CD4-positive, alpha-beta T cell treated with Interleukin-15 for 1 hour (primary cell): ENCODE measurements around the gene FMN2.

Experiments used
- DNase-seq: peaks from one replicate; pipeline ENCODE4 v3.0.0-alpha.2; 2020

The FMN2 gene

GRCh38 chr1:240457203-240457602 is 365.5 kb downstream of the FMN2 start:
- DNase-seq = no peak

DNA sequence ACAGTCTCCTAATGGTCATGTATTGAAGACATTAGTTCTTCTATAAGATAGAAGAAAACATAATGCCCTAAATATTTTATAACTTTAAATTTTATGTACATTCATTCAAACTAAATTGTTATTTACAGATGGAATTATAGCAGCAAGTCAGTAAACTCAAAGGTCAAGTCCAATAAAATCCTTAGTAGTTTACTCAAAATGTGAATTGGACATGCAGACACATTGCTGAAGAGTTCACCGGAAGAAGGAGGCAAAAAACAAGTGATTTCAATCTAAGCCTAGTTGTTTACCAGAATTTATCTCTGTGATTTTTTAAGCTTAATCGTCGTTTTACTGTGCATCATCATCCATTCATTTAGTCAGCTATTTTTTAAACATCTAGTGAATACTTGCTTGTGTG is 370.6 kb downstream of the FMN2 start:
- DNase-seq = no peak

DNA sequence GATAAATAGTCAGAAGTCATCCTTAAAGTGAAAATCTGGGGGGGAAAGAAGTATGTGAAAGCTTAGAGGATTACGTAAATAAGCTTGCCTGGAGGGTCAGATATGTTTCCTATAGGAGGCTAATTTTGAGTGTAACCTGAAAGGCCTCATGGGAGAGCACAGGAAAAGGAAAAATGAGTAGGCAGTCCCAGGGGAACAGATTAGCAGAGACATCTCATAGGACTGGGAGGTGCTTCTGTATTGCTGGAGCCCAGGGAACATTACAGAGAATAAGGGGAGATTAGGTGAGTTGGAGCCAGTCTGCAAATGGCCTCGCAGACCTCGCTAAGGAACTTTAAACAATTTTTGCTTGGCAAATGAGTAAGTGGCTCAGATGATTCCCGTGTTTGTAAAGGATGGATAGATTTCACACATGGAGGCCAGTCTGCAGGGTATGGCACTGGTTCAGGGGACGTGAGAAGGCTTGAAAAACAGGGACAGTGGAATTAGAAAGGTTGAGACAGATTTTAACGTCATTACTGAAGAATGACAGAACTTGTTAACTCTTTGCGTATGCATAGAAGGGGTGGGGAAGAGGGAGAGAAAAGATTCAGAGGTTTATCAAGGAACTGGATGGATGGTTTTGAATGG is 371.2 kb downstream of the FMN2 start:
- no peak for DNase-seq

- DNase-seq = no peak
These were observed 372.4 kb downstream of the FMN2 start for GRCh38 chr1:240464099-240464498.

DNA sequence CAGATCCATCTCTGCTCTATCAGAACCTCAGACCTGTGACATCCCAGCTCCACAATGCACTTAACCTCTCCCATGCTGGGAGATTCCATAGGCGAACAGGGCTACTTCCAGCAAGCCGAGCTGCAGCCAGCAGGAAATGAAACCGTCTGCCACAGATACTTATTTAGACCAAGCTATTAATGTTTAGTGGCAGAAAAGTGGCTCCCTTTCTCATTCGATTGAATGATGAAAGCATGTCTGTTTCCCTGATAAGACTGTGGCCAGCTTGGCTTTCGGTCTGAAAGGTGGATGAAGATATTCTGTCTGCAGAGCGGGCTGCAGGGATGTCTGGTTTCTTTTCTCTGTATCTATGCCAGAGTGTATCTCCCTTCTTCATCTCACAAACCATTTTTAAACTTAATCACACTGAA is 373.9 kb downstream of the FMN2 start:
- no peak for DNase-seq

DNA sequence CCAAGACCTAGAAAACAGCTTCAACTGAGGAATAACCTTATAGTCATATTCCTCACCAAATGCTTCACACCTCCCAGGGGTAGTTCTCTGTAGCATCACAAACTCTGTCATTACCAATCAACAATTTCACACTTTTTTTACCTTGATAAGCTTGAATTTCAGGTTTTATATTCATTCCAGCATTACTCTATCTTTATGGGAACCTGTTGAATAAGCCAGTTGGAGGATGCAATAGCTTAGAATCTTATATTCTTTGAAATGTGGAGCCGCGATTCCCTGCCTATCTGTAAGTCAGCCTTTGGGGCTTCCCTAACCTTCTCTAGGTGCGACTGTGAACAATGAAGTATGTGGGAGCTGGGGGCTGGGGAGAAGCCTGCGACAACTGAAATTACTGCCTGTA is 374.8 kb downstream of the FMN2 start:
- no peak for DNase-seq

GRCh38 chr1:240467895-240468294 is 376.2 kb downstream of the FMN2 start:
- no peak for DNase-seq

GRCh38 chr1:240468656-240469055 is 377.0 kb downstream of the FMN2 start:
- DNase-seq = no peak

DNA sequence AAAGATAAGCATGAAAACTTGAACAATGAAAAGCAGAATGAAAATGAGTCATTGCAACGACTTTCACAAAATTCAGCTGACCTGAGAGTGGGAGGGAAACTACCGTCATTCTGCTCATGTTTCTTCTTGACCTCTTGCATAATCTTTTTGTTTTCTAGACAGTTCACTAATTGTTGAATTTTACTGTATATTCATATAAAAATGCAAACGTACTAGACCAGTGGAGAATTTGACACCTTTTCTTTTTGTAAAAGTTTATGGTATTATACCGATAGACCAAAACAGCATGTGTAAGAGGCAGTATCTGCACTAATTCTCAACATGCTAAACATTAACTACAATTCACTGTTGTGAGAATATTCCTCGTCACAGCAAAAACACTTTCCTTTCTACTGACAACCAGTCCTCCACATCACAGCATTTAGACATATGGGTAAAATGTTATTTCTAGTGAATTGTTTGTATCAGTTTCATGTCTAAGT is 382.5 kb downstream of the FMN2 start:
- DNase-seq = no peak

- no peak for DNase-seq
These were observed 384.1 kb downstream of the FMN2 start for GRCh38 chr1:240475832-240476231.

DNA sequence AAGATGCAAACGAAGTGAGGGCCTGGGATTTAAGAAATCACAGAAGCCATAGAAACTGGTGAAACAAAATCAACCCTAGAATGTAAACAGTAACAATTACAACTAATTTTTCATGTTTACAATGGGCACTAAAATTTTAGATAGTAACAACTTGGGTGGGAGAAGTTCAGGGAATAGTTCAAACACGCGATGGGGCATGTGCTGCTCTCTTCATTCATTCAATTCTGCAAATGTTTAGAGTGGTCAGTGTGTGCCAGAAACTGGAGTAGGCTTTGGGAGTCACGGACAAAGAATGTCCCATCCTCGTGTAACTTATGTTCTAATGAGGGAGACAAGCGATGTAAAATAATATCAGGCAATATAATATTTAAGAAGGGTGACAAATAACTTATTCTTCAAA is 386.9 kb downstream of the FMN2 start:
- DNase-seq = no peak

GRCh38 chr1:240484804-240485443 is 393.2 kb downstream of the FMN2 start:
- DNase-seq = no peak

DNA sequence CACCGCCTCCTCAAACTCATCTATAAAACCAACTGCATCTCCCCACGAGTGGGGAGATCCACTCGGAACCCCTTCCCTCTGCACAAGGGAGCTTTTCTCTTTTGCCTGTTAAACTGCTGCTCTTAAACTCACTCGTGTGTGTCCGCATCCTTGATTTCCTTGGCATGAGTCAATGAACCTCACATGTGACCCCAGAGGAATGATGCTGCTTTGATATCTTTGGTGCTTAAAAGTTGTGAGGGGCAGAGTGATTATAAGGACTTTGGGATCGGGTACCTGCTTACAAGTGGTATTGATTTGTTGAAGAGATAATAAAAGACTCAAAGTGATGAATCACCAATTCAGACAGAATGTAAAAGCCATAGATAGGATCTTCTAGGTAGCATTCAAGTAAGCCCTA is 394.9 kb downstream of the FMN2 start:
- no peak for DNase-seq

DNA sequence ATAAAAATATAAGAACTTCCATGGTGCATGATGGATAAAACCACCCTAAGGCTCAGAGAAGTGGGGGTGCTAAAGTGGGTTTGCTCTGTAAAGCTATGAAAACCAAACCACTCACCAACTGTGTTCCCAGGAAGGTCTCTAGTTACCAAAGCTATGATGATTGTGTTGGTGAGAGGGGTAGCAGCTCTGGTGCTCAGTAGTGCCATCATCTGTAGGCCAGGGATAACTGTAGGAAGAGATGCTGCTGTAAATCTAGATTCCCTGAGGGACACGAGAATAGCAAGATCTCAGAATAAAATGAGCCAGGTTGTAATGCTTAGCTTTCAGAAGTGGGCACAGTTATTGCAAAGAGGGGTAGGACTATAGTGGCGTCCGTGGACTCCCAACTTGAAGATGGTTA is 395.8 kb downstream of the FMN2 start:
- no peak for DNase-seq

GRCh38 chr1:240491156-240491555 is 399.5 kb downstream of the FMN2 start:
- DNase-seq = no peak

DNA sequence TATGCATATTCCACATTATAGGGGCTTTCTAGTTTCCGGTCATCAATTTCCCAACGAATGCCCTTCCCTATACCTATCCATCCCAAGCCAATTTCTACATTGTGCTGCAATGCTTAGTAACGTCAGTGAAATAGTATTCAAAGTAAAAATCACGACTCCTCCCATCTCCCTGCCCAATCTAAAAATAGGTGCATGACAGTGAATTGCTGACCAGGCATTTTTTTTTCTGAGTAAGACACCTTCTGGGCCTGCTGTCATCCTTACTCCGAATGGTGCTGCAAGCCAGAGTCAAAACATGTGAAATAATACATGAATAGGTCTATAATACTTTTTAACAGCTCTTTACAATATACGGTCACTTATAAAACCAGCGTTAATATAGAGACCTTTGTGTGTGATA is 400.1 kb downstream of the FMN2 start:
- no peak for DNase-seq

- peak; percentile 20 for DNase-seq
These were observed 401.3 kb downstream of the FMN2 start for GRCh38 chr1:240492832-240493440.

DNA sequence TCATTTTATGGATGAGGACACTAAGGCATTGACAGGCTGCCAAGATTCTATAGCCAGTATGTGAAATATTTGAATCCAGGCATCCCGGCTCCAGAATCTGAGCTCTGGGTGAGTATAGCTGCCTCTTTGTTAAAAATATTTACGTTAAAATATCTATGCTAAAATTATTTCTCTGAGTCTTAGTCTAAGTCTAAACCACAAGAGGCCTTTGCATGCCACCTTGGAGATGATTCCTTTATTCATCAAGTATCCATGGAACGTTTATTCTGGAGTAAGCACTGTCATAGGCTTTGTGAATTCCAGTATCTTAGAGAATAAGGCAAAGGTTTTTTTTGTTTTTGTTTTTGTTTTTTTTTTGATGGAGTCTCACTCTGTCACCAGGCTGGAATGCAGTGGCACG is 403.9 kb downstream of the FMN2 start:
- DNase-seq = no peak

GRCh38 chr1:240496356-240496755 is 404.7 kb downstream of the FMN2 start:
- DNase-seq = no peak

- no peak for DNase-seq
These were observed 405.3 kb downstream of the FMN2 start for GRCh38 chr1:240496941-240497340.

GRCh38 chr1:240497908-240498307 is 406.2 kb downstream of the FMN2 start:
- no peak for DNase-seq

DNA sequence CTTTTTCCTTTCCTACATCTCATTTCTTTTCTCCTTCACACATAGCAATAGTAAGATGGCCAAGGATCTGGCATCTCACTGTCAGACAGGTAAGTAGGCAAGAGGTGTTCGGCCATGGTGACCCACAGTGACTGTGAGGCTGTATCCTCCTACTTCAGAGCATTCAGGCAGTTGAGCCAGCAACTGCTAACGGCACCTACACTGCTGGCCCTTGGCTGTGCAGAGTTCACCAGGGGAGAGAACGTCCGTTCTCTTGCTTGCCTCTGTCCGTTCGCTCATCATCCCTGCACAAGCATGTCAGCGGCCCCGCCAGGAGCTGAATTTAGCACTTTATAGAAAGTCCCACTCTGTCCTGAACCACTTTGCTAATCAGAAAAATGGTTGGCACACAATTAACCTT is 406.7 kb downstream of the FMN2 start:
- no peak for DNase-seq

DNA sequence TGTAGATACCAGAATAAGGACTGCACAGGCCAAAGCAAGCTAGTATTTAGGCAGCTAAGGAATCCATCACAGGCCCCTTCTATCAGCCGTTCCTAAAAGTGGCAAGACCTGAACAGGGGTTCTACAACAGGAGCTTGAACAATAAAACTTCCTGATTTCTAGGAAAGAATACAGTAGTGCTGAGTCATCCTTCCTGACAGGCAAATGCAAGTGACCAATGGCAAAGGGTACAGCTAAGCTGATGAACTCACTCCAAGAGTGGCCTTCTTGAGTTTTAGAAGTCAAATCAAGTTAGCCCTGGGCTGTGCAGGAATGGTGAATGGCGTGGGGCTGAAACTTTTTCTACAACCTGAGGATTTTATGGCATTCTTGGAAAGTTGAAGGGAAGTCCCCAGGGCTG is 407.3 kb downstream of the FMN2 start:
- DNase-seq = no peak

DNA sequence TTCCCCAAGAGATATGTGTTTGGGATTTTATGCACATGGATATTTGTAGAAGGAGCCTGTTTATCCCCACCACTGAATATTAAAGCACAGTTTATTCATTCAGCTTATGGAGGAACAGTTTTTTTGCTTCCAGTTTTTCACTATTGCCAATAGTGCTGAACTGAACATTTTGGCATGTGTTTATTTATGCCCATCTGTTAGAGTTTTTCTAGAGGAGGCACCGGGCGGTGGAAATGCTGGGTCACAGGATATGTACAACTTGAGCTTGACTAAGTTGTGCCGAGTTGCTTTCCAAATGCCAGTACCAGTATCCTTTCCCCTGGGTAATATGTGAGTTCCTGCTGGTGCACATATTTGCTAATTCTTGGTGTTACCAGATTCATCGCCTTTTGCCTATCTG is 409.0 kb downstream of the FMN2 start:
- no peak for DNase-seq

GRCh38 chr1:240501115-240501514 is 409.4 kb downstream of the FMN2 start:
- no peak for DNase-seq
